ENCODE results near the gene ACACA. TPM values are rescaled to one million over a fixed set of nuclear protein-coding genes. Genes with fewer than 3 reads are reported as not detected.

Gene ACACA
- total RNA-seq, 4 donors from 2014 or later, result 30.6 to 102 (median 50.5) TPM

DNA sequence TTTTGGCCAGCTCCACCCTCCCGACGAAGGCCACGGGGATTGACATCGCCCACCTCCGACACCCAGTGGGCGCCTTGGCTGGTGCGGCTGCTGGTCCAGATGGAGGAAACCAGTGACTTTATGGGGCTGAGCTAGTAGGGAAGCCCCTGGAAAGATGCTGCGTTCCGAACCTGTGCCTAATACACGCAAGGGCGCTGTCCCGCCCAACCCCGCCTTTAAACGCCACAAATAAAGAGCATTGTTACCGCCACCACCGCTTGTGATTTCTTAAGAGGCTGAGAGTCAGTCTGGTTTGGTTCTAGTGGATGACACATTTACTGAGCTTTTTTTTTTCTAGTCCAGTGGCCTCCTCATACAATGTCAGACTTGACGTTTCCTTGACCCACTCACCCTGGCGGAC is 350.0 kb downstream of the ACACA start:
- TF ChIP-seq, protein P1, sequence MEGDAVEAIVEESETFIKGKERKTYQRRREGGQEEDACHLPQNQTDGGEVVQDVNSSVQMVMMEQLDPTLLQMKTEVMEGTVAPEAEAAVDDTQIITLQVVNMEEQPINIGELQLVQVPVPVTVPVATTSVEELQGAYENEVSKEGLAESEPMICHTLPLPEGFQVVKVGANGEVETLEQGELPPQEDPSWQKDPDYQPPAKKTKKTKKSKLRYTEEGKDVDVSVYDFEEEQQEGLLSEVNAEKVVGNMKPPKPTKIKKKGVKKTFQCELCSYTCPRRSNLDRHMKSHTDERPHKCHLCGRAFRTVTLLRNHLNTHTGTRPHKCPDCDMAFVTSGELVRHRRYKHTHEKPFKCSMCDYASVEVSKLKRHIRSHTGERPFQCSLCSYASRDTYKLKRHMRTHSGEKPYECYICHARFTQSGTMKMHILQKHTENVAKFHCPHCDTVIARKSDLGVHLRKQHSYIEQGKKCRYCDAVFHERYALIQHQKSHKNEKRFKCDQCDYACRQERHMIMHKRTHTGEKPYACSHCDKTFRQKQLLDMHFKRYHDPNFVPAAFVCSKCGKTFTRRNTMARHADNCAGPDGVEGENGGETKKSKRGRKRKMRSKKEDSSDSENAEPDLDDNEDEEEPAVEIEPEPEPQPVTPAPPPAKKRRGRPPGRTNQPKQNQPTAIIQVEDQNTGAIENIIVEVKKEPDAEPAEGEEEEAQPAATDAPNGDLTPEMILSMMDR (IDR thresholded peaks at IDR 0.05; ENCODE audit: low read depth), result no peak

DNA sequence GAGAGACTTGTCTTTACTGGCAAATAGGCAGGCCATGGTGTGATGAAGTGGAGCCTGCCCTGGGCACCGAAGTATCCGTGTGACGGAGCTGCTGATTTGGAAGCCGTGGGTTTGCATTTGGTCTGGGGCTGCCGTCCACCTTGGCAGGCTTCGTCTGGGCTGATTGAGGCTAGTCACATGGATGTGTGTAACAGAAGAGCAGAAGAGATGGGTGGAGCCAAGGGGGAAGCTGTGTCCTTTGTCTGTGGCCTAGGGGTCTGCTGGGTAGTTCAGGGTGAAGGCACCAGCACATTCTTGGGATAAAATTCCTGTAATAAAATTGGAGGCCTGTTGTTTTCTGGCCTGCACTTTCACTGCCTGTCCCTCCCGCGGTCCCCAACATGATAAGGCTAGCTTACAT is 351.7 kb downstream of the ACACA start:
- TF ChIP-seq, protein P1 (IDR thresholded peaks at IDR 0.05; ENCODE audit: low read depth), result no peak

DNA sequence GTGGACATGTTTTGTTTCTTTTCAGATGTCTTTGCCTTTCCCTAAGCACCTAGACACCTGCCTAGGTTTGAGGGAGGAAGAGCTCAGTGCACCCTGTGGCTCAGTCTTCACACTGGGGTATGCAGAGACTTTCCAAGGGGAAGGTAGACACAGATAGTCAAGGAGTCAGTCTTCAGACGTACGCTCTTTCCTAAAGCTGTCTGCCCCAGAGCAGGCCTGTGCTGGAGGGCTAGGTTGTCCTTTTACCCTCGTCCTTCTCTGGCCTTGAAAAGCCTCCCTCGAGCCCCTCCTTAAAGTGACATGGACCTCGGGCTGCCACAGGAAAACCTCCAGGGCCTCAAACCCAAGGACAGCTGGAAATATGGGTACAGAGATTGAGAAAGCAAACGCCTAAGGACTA is 354.2 kb downstream of the ACACA start:
- TF ChIP-seq, protein P1 (IDR thresholded peaks at IDR 0.05; ENCODE audit: low read depth), result no peak

DNA sequence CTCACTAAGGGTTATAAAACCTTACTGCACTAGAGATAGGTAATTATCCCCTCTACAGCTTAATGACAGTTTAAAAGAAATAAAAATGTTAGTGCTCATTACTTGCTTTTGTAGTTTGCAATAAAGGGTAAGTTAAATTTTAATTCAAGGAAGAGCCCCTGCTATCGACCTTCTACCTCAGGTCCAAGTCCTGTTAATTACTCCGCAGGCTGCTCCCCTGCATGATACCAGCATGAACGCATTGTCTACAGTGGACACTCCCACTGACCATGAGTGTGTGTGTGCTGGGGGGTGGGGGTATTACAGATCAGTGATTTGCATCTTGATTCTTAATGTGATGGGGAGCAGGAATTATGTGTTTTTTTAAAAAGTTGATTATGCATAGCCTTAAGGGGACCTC is 354.8 kb downstream of the ACACA start:
- TF ChIP-seq, protein P1 (IDR thresholded peaks at IDR 0.05; ENCODE audit: low read depth), result no peak

DNA sequence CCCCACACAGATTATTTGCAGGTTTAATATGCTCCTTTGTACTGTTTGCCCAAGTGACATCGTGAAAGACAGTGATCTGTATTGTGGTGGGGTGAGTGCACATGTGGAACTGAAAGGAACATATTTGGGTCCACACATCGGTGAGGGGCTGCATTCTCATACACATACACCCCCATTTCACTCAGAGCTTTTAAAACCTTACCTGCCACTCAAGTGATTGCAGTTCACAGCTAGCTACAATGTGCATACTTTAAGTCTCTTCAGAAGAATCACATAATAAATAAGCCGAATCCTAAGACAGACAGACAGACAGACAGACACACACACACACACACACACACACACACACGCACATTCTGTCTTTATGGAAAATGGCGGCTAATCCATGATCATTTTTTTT is 355.3 kb downstream of the ACACA start:
- TF ChIP-seq, protein P1 (IDR thresholded peaks at IDR 0.05; ENCODE audit: low read depth), result no peak

DNA sequence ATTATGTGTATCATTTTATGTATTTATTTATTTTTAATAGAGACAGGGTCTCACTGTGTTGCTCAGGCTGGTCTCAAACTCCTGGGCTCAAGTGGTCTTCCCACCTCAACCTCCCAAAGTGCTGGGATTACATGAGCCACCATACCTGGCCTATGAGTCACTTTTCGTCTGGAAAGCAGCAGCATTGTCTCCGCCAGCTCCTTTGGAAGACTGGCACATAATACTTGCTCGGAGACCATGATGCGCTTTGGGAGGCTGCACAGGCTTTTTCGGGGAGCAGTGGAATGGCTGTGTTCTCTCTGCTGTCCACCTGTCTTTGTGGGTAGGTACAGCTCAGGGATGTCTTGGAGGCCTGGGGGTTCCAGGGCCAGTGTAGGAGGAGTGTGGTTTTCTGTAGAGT is 355.7 kb downstream of the ACACA start:
- TF ChIP-seq, protein P1 (IDR thresholded peaks at IDR 0.05; ENCODE audit: low read depth), result no peak

DNA sequence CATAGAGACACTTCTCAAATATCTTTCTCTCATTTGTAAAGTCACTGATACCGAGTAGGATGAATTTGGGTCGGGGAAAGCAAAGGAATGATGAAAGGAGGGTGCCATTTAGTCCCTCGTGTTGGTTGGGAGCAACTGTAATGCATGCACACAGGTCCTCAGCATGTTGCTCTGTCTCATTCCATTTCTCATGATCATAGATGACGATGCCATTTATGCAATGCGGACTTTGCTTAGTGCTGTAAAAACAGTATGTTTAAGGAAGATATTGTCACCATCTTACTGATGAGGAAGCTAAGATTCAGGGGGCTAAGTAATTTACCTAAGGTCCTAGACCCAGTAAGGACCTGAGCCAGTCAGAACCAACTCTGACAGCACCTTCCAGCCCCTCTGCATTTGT is 357.8 kb downstream of the ACACA start:
- TF ChIP-seq, protein P1 (IDR thresholded peaks at IDR 0.05; ENCODE audit: low read depth), result no peak

All from subcutaneous adipose tissue (tissue), 4 donors.